Mononuclear cell (primary cell): ENCODE data around the gene APOE. TPM values are rescaled to one million over a fixed set of nuclear protein-coding genes. Genes with fewer than 3 reads are reported as not detected.
"Not testable (repeated sequence)": the region's sequence is repeated elsewhere in the genome, so short reads cannot be mapped to it uniquely, and the experiment has no call there.

Experiments
- H3K27me3 ChIP-seq: 2 replicates; pipeline ENCODE4 v1.6.0; 2011; ENCODE audit warnings: low read length, control low read depth; ENCODE audit not compliant: insufficient read depth
- H3K4me1 ChIP-seq: 2 replicates; pipeline ENCODE4 v1.5.1; 2011; ENCODE audit warnings: mild to moderate bottlenecking, low read length, control low read depth; ENCODE audit not compliant: insufficient read depth
- H3K4me3 ChIP-seq: 2 replicates; pipeline ENCODE4 v1.5.1; 2011; ENCODE audit warnings: mild to moderate bottlenecking, low read length, moderate library complexity
- H3K9me3 ChIP-seq: 2 replicates; pipeline ENCODE4 v1.5.1; 2011; ENCODE audit warnings: low read depth, mild to moderate bottlenecking, control low read depth, low read length
- total RNA-seq: library from RNA; depleted of rRNA; stranded (reverse); fragments of >200 nt; gene quantifications from one replicate; pipeline ENCODE4 v1.2.3, GENCODE V29; 2012

Gene APOE
- total RNA-seq, 1 donor, result 0.94 TPM

DNA sequence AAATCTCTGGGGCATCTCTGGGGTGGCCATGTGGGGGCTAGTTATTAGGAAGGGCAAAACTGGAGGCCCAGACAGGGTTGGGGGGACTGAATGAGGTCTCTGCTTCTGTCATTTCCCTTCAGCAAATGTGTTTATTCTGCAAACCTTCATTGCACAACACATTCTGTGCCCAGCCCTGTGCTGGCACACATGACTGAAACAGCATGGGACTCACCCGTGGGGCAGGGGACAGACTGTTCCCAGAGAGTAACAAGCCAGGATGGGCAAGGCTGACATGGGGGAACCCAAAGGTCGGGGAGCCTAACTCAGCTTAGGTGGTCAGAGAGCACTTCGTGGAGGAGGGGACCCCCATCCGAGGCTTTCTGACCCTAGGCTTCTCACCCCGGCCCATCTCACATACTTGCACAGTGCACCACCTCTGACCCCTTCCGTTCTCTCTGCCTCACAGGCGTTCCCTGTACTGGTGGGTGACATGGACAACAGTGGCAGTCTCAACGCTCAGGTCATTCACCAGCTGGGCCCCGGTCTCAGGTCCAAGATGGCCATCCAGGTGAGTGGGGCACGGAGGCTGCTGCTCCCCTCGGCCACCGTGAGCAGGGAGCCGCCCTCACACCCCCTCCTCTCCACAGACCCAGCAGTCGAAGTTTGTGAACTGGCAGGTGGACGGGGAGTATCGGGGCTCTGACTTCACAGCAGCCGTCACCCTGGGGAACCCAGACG is 12.1 kb upstream of the APOE start:
- peaks cover 22% of the 10 kb centered on the region for H3K4me1 ChIP-seq
- no peaks in the 10 kb centered on the region for H3K9me3 ChIP-seq
- no peaks in the 10 kb centered on the region for H3K27me3 ChIP-seq
- no peak overlapping the region for H3K4me3 ChIP-seq

DNA sequence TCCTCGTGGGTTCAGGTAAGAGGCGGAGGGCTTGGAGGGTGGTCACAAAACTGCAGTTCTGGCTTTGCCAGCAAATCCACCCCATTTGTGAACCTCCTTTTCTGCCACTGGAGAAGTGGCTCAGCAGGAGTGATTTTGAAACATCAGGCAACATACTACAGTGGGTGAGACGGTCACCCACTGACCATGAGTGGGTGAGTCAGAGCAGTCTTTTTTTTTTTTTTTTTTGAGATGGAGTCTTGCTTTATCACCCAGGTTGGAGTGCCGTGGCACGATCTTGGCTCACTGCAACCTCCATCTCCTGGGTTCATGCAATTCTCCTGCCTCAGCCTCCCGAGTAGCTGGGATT is 11.6 kb upstream of the APOE start:
- no peaks in the 10 kb centered on the region for H3K27me3 ChIP-seq
- H3K4me3 ChIP-seq, result no peak overlapping the region
- no peaks in the 10 kb centered on the region for H3K9me3 ChIP-seq
- peaks cover 22% of the 10 kb centered on the region for H3K4me1 ChIP-seq

DNA sequence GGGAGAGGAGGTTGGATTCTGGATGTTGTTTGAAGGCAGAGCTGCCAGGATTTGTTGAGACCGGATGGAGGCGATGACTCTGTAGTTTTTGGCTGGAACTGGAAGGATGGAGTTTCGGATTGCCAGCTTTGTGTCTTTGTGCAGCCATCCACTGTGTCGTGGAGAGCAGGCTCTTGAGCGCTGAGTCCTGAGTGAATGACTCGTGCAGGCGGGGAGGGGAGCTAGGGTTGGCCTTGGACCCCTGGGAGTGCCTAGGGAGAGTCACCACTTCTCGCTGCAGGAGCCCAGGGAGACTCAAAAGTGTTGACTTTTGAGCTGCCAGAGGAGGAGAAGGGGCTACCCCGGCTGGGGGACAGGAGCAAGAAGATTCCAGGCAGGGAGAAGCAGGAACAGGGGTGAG is 10.7 kb upstream of the APOE start:
- Histone ChIP-seq H3K4me3 (no peak overlapping the region), H3K9me3 (no peaks in the 10 kb centered on the region)

DNA sequence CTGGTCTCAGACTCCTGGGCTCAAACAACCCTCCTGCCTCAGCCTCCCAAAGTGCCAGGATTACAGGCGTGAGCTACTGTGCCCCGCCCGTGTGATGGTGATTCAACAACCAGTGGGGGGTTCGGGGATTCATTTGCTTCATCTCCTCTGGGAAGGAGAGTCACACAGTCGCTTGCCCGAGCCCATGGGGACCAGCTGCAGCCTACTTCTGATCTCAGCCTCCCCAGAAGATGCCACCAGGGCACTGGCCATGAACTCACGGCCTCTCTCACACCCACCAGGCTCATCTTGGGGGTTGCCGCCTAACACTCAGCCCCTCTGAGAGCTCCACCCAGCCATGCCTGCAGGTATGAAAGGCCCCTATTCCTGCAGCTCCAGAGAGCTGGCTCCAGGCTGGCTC is 7.8 kb upstream of the APOE start:
- H3K4me1 ChIP-seq, result no peaks in the 10 kb centered on the region
- no peaks in the 10 kb centered on the region for H3K27me3 ChIP-seq
- no peak overlapping the region for H3K4me3 ChIP-seq
- H3K9me3 ChIP-seq, result no peaks in the 10 kb centered on the region

More for the DNA sequence above, 10.7 kb upstream of the APOE start:
- Histone ChIP-seq H3K27me3 (no peaks in the 10 kb centered on the region), H3K4me1 (peaks cover 16% of the 10 kb centered on the region)

DNA sequence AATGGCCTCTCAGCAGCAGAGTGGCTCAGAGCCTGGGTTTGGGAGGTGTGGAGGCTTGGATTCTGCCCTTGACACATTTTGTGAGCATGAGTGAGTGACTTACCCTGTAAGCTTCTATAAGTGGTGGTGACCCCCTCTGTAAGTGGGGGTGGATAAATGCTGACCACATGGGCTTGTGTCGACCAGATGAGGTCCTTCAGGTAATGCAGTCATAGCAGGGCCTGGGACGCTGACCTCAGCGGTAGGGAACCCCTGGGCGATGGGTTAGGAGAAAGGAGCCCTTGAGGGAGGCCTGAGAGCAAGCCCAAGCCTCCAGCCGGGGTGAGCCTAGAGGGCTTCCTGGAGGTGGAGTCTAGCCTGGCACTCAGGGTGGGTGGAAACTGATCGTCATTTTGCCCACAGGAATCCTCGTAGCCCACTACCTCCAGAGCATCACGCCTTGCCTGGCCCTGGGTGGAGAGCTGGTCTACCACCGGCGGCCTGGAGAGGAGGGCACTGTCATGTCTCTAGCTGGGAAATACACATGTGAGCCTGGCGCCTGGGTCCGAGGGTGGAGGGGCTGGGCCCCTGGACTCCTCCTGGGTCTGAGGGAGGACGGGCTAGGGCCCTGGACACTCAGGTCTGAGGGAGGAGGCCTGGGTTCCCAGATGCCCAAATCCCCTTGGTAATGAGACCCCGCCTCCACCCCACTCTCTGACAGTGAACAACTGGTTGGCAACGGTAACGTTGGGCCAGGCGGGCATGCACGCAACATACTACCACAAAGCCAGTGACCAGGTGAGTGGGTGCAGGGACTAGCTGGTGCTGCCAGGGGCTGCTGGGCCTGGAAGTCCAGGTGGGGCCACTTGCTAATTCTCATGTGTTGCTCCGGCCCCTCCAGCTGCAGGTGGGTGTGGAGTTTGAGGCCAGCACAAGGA is 5.0 kb upstream of the APOE start:
- Histone ChIP-seq H3K27me3 (peaks cover 6% of the 10 kb centered on the region), H3K4me1 (no peaks in the 10 kb centered on the region), H3K9me3 (no peaks in the 10 kb centered on the region), H3K4me3 (no peak overlapping the region)

DNA sequence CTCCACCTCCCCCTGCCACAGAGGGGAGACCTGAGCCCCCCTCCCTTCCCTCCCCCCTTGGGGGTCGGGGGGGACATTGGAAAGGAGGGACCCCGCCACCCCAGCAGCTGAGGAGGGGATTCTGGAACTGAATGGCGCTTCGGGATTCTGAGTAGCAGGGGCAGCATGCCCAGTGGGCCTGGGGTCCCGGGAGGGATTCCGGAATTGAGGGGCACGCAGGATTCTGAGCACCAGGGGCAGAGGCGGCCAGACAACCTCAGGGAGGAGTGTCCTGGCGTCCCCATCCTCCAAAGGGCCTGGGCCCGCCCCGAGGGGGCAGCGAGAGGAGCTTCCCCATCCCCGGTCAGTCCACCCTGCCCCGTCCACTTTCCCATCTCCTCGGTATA is 2.4 kb upstream of the APOE start:
- no peaks in the 10 kb centered on the region for H3K9me3 ChIP-seq

DNA sequence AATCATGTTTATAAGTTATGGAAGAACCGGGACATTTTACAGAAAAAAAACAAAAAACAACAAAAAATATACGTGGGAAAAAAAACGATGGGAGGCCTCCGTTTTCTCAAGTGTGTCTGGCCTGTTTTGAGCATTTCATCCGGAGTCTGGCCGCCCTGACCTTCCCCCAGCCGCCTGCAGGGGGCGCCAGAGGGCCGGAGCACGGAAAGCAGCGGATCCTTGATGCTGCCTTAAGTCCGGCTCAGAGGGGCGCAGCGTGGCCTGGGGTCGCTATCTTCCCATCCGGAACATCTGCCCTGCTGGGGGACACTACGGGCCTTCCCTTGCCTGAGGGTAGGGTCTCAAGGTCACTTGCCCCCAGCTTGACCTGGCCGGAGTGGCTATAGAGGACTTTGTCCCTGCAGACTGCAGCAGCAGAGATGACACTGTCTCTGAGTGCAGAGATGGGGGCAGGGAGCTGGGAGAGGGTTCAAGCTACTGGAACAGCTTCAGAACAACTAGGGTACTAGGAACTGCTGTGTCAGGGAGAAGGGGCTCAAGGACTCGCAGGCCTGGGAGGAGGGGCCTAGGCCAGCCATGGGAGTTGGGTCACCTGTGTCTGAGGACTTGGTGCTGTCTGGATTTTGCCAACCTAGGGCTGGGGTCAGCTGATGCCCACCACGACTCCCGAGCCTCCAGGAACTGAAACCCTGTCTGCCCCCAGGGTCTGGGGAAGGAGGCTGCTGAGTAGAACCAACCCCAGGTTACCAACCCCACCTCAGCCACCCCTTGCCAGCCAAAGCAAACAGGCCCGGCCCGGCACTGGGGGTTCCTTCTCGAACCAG is 1.8 kb upstream of the APOE start:
- Histone ChIP-seq H3K4me3 (no peak overlapping the region), H3K27me3 (peaks cover 16% of the 10 kb centered on the region), H3K4me1 (no peaks in the 10 kb centered on the region), H3K9me3 (no peaks in the 10 kb centered on the region)

More for the DNA sequence above, 2.4 kb upstream of the APOE start:
- Histone ChIP-seq H3K4me1 (no peaks in the 10 kb centered on the region), H3K4me3 (no peak overlapping the region), H3K27me3 (peaks cover 16% of the 10 kb centered on the region)

DNA sequence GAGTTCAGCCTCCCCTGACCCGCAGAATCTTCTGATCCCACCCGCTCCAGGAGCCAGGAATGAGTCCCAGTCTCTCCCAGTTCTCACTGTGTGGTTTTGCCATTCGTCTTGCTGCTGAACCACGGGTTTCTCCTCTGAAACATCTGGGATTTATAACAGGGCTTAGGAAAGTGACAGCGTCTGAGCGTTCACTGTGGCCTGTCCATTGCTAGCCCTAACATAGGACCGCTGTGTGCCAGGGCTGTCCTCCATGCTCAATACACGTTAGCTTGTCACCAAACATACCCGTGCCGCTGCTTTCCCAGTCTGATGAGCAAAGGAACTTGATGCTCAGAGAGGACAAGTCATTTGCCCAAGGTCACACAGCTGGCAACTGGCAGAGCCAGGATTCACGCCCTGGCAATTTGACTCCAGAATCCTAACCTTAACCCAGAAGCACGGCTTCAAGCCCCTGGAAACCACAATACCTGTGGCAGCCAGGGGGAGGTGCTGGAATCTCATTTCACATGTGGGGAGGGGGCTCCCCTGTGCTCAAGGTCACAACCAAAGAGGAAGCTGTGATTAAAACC is 1.1 kb upstream of the APOE start:
- no peak overlapping the region for H3K4me3 ChIP-seq
- no peaks in the 10 kb centered on the region for H3K4me1 ChIP-seq
- no peaks in the 10 kb centered on the region for H3K9me3 ChIP-seq
- H3K27me3 ChIP-seq, result peaks cover 16% of the 10 kb centered on the region

DNA sequence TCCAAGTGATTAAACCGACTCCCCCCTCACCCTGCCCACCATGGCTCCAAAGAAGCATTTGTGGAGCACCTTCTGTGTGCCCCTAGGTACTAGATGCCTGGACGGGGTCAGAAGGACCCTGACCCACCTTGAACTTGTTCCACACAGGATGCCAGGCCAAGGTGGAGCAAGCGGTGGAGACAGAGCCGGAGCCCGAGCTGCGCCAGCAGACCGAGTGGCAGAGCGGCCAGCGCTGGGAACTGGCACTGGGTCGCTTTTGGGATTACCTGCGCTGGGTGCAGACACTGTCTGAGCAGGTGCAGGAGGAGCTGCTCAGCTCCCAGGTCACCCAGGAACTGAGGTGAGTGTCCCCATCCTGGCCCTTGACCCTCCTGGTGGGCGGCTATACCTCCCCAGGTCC is 2.0 kb downstream of the APOE start:
- no peak overlapping the region for H3K4me3 ChIP-seq
- no peaks in the 10 kb centered on the region for H3K9me3 ChIP-seq
- no peaks in the 10 kb centered on the region for H3K4me1 ChIP-seq
- H3K27me3 ChIP-seq, result peaks cover 16% of the 10 kb centered on the region

DNA sequence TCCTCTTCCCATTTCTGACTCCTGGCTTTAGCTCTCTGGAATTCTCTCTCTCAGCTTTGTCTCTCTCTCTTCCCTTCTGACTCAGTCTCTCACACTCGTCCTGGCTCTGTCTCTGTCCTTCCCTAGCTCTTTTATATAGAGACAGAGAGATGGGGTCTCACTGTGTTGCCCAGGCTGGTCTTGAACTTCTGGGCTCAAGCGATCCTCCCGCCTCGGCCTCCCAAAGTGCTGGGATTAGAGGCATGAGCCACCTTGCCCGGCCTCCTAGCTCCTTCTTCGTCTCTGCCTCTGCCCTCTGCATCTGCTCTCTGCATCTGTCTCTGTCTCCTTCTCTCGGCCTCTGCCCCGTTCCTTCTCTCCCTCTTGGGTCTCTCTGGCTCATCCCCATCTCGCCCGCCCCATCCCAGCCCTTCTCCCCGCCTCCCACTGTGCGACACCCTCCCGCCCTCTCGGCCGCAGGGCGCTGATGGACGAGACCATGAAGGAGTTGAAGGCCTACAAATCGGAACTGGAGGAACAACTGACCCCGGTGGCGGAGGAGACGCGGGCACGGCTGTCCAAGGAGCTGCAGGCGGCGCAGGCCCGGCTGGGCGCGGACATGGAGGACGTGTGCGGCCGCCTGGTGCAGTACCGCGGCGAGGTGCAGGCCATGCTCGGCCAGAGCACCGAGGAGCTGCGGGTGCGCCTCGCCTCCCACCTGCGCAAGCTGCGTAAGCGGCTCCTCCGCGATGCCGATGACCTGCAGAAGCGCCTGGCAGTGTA is 2.7 kb downstream of the APOE start:
- no peaks in the 10 kb centered on the region for H3K9me3 ChIP-seq
- H3K27me3 ChIP-seq, result peaks cover 16% of the 10 kb centered on the region
- peaks cover 4% of the 10 kb centered on the region for H3K4me1 ChIP-seq
- H3K4me3 ChIP-seq, result no peak overlapping the region

DNA sequence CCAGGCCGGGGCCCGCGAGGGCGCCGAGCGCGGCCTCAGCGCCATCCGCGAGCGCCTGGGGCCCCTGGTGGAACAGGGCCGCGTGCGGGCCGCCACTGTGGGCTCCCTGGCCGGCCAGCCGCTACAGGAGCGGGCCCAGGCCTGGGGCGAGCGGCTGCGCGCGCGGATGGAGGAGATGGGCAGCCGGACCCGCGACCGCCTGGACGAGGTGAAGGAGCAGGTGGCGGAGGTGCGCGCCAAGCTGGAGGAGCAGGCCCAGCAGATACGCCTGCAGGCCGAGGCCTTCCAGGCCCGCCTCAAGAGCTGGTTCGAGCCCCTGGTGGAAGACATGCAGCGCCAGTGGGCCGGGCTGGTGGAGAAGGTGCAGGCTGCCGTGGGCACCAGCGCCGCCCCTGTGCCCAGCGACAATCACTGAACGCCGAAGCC is 3.3 kb downstream of the APOE start:
- Histone ChIP-seq H3K4me3 (no peak overlapping the region), H3K27me3 (peaks cover 16% of the 10 kb centered on the region), H3K4me1 (peaks cover 9% of the 10 kb centered on the region), H3K9me3 (no peaks in the 10 kb centered on the region)

DNA sequence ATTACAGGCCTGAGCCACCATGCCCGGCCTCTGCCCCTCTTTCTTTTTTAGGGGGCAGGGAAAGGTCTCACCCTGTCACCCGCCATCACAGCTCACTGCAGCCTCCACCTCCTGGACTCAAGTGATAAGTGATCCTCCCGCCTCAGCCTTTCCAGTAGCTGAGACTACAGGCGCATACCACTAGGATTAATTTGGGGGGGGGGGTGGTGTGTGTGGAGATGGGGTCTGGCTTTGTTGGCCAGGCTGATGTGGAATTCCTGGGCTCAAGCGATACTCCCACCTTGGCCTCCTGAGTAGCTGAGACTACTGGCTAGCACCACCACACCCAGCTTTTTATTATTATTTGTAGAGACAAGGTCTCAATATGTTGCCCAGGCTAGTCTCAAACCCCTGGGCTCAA is 4.2 kb downstream of the APOE start:
- Histone ChIP-seq H3K4me1 (peaks cover 18% of the 10 kb centered on the region), H3K9me3 (no peaks in the 10 kb centered on the region), H3K4me3 (no peak overlapping the region), H3K27me3 (peaks cover 17% of the 10 kb centered on the region)

DNA sequence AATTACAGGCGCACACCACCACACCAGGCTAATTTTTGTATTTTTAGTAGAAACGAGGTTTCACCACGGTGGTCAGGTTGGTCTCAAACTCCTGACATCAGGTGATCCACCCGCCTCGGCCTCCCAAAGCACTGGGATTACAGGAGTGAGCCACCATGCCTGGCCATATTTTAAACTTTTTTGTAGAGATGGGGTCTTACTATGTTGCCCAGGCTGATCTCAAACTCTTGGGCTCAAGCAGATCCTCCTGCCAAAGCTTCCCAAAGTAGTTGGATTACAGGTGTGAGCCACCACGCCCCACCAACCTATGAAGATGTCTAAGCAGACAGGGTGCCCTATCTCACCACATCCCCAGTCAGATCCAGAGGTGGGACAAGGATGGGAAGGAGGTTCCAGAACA is 6.3 kb downstream of the APOE start:
- H3K27me3 ChIP-seq, H3K4me3 ChIP-seq, H3K9me3 ChIP-seq: not testable (repeated sequence)
- H3K4me1 ChIP-seq, result peaks cover 19% of the 10 kb centered on the region

DNA sequence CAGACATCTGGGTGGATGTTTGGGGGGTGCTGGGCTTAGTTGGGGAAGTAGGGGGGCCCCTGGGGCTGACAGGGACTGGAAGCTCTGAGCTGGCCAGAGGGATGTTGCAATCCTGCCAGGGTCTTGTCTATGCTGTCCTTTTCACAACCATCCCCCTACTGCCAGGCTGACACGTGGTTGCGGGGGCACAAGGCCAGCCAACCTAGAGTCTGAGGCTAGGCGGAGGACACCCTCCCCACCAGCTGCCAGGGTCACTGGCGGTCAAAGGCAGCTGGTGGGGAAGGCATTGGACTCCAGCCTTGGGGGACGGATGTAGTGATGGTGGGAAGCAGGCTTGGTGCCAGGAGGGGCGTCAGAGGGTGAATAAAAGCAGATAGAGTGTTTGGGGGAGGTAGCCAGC is 7.3 kb downstream of the APOE start:
- Histone ChIP-seq H3K27me3 (peaks cover 2% of the 10 kb centered on the region), H3K4me3 (no peak overlapping the region), H3K4me1 (peaks cover 19% of the 10 kb centered on the region), H3K9me3 (no peaks in the 10 kb centered on the region)
